ENCODE measurements around the gene CDH26.

DNA sequence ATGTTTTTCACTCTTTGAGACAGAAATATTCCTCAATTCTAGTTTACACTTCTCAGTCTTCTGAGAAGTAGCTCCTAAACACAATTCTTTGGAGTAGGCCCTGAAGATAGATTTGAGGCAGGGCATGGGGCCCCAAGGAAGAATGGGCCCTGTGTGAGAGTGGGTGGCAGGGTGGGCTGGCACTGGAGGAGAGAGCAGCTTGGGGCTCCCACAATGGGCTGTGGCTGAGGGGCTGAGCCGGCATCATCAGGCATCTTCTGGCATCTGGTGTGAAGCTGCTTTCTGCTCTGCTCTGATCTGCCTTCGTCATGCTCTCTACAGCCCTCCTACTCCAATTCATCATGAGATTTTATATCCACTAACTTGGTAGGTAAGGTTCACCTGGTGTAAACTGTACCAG is 88.2 kb downstream of the CDH26 start:
- TF ChIP-seq, protein P1, sequence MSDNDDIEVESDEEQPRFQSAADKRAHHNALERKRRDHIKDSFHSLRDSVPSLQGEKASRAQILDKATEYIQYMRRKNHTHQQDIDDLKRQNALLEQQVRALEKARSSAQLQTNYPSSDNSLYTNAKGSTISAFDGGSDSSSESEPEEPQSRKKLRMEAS (IDR thresholded peaks at IDR 0.05) = no peak
- TF ChIP-seq YY1 (IDR thresholded peaks at IDR 0.05; ENCODE audit: low read depth) = no peak
- no peak for TF ChIP-seq EP300 (IDR thresholded peaks at IDR 0.05; ENCODE audit: borderline replicate concordance)
- TF ChIP-seq FOXM1 (IDR thresholded peaks at IDR 0.05; ENCODE audit: borderline replicate concordance, low read depth) = no peak
- no peak for TF ChIP-seq RAD21 (IDR thresholded peaks at IDR 0.05; ENCODE audit: low read depth)
- no peak for TF ChIP-seq CEBPB (IDR thresholded peaks at IDR 0.05)
- TF ChIP-seq EGR1 (IDR thresholded peaks at IDR 0.05) = no peak
- TF ChIP-seq ZBTB7A (IDR thresholded peaks at IDR 0.05; ENCODE audit: low read depth) = no peak
- TF ChIP-seq, protein P2, sequence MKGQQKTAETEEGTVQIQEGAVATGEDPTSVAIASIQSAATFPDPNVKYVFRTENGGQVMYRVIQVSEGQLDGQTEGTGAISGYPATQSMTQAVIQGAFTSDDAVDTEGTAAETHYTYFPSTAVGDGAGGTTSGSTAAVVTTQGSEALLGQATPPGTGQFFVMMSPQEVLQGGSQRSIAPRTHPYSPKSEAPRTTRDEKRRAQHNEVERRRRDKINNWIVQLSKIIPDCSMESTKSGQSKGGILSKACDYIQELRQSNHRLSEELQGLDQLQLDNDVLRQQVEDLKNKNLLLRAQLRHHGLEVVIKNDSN (IDR thresholded peaks at IDR 0.05) = no peak
- TF ChIP-seq, protein P3, sequence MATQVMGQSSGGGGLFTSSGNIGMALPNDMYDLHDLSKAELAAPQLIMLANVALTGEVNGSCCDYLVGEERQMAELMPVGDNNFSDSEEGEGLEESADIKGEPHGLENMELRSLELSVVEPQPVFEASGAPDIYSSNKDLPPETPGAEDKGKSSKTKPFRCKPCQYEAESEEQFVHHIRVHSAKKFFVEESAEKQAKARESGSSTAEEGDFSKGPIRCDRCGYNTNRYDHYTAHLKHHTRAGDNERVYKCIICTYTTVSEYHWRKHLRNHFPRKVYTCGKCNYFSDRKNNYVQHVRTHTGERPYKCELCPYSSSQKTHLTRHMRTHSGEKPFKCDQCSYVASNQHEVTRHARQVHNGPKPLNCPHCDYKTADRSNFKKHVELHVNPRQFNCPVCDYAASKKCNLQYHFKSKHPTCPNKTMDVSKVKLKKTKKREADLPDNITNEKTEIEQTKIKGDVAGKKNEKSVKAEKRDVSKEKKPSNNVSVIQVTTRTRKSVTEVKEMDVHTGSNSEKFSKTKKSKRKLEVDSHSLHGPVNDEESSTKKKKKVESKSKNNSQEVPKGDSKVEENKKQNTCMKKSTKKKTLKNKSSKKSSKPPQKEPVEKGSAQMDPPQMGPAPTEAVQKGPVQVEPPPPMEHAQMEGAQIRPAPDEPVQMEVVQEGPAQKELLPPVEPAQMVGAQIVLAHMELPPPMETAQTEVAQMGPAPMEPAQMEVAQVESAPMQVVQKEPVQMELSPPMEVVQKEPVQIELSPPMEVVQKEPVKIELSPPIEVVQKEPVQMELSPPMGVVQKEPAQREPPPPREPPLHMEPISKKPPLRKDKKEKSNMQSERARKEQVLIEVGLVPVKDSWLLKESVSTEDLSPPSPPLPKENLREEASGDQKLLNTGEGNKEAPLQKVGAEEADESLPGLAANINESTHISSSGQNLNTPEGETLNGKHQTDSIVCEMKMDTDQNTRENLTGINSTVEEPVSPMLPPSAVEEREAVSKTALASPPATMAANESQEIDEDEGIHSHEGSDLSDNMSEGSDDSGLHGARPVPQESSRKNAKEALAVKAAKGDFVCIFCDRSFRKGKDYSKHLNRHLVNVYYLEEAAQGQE (IDR thresholded peaks at IDR 0.05; ENCODE audit: low read depth) = no peak
- no peak for TF ChIP-seq TAF1 (IDR thresholded peaks at IDR 0.05; ENCODE audit: low read depth)
- no peak for TF ChIP-seq TCF12 (IDR thresholded peaks at IDR 0.05; ENCODE audit: low read depth)

Measured in Ishikawa (cell line).